Osteoblast (primary cell): ENCODE measurements around the gene RIMBP2. TPM values are rescaled to one million over a fixed set of nuclear protein-coding genes. Genes with fewer than 3 reads are reported as not detected.

Experiments
- DNase-seq: peaks from one replicate; pipeline ENCODE4 v3.0.0; 2011; ENCODE audit warnings: low spot score, mixed read lengths; ENCODE audit not compliant: insufficient read length; ENCODE audit errors: missing footprints
- H2AFZ ChIP-seq: 2 replicates; pipeline ENCODE4 v1.6.0; 2011; ENCODE audit warnings: mild to moderate bottlenecking, low read length
- H3K27ac ChIP-seq: 2 replicates; pipeline ENCODE4 v1.5.1; 2011; ENCODE audit warnings: mild to moderate bottlenecking, low read depth, low read length, moderate library complexity
- H3K27me3 ChIP-seq: 2 replicates; pipeline ENCODE4 v1.6.0; 2012; ENCODE audit warnings: mild to moderate bottlenecking, control low read depth, inconsistent platforms, low read length, moderate library complexity; ENCODE audit not compliant: insufficient read depth
- H3K36me3 ChIP-seq: 2 replicates; pipeline ENCODE4 v1.5.1; 2011; ENCODE audit warnings: mild to moderate bottlenecking, low read length, control low read depth, moderate library complexity; ENCODE audit not compliant: insufficient read depth
- H3K4me1 ChIP-seq: 2 replicates; pipeline ENCODE4 v1.5.1; 2011; ENCODE audit warnings: mild to moderate bottlenecking, low read length, control low read depth, moderate library complexity; ENCODE audit not compliant: insufficient read depth
- H3K4me2 ChIP-seq: 2 replicates; pipeline ENCODE4 v1.6.0; 2011; ENCODE audit warnings: mild to moderate bottlenecking, low read length; ENCODE audit not compliant: insufficient read depth
- H3K4me3 ChIP-seq: fragments of 200-600 bp; sonication (generic); 3 replicates; pipeline ENCODE4 v1.5.1; 2012; ENCODE audit warnings: mild to moderate bottlenecking, low read length, inconsistent platforms; ENCODE audit not compliant: insufficient read depth
- H3K79me2 ChIP-seq: 2 replicates; pipeline ENCODE4 v1.6.0; 2012; ENCODE audit warnings: mild to moderate bottlenecking, low read length, control low read depth, inconsistent platforms; ENCODE audit not compliant: insufficient read depth
- H3K9me3 ChIP-seq: 2 replicates; pipeline ENCODE4 v1.5.1; 2011; ENCODE audit warnings: low read depth, low read length, control low read depth
- H4K20me1 ChIP-seq: 2 replicates; pipeline ENCODE4 v1.6.0; 2012; ENCODE audit warnings: mild to moderate bottlenecking, low read length, control low read depth; ENCODE audit not compliant: insufficient read depth
- CTCF ChIP-seq: IDR thresholded peaks from 2 replicates; pipeline ENCODE4 v1.5.1; 2011; ENCODE audit warnings: mild to moderate bottlenecking, low read depth, low read length, moderate library complexity; ENCODE audit errors: extremely low read depth
- total RNA-seq: library from RNA; depleted of rRNA; stranded (reverse); fragments of >200 nt; gene quantifications from 2 replicates; pipeline ENCODE4 v1.2.3, GENCODE V29; 2012

Gene RIMBP2
- total RNA-seq, 1 donor: not detected

DNA sequence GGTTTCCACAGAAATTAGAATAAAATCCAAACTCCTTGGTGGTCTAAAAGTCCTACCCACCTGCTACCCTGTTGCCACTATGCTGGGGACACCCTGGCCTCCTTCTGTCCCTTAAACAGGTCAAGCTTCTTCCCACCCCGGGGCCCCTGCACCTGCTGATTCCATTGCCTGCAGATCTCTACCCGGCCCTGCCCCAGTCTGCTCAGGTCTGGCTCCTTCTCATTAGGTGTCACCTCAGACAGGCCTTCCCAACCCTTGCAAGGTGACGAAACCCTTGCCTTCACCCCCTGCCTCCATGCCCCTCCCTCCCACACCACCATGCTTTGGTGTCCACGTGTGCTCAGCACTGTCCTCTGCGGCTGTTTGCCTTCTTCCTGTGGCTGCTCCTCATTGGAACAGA, 207.8 kb downstream of the RIMBP2 start:
- H3K9me3 ChIP-seq: no peaks in the 10 kb centered on the region
- H3K27me3 ChIP-seq: no peaks in the 10 kb centered on the region
- H3K4me3 ChIP-seq: no peak overlapping the region
- H3K4me1 ChIP-seq: no peaks in the 10 kb centered on the region
- H3K36me3 ChIP-seq: no peaks in the 10 kb centered on the region
- no peak for DNase-seq
- H2AFZ ChIP-seq: no peak overlapping the region
- H3K79me2 ChIP-seq: no peaks in the 10 kb centered on the region
- no peak overlapping the region for H3K27ac ChIP-seq
- no peaks in the 10 kb centered on the region for H4K20me1 ChIP-seq
- no peak for TF ChIP-seq CTCF
- no peak overlapping the region for H3K4me2 ChIP-seq

DNA sequence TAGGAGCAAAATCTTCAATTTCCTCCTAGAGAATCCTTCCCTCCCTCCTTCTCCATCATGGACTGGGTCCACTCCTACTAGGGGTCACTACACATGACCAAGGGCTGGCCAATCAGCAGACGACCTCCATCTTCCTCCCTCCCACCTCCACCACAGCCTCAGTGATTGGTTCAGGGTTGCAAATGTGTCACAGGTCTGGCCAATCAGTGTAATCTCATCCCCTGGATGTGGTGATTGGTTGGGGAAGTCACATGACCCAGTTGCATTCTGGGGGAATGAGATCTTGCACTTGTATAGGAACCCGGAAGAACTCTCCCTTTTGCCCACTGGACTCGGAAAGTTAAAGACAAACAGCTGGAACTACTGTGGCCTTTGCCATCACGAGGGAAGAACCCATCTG, 209.3 kb downstream of the RIMBP2 start:
- no peaks in the 10 kb centered on the region for H3K4me1 ChIP-seq
- H3K4me3 ChIP-seq: no peak overlapping the region
- no peaks in the 10 kb centered on the region for H3K27me3 ChIP-seq
- no peaks in the 10 kb centered on the region for H4K20me1 ChIP-seq
- H3K36me3 ChIP-seq: no peaks in the 10 kb centered on the region
- no peak overlapping the region for H3K4me2 ChIP-seq
- H2AFZ ChIP-seq: no peak overlapping the region
- no peak for TF ChIP-seq CTCF
- DNase-seq: no peak
- no peaks in the 10 kb centered on the region for H3K79me2 ChIP-seq
- H3K9me3 ChIP-seq: no peaks in the 10 kb centered on the region
- H3K27ac ChIP-seq: no peak overlapping the region

- TF ChIP-seq CTCF: no peak
- H3K9me3 ChIP-seq: no peaks in the 10 kb centered on the region
- H2AFZ ChIP-seq: no peak overlapping the region
These were observed 211.3 kb downstream of the RIMBP2 start for GRCh38 chr12:130504840-130505175.

DNA sequence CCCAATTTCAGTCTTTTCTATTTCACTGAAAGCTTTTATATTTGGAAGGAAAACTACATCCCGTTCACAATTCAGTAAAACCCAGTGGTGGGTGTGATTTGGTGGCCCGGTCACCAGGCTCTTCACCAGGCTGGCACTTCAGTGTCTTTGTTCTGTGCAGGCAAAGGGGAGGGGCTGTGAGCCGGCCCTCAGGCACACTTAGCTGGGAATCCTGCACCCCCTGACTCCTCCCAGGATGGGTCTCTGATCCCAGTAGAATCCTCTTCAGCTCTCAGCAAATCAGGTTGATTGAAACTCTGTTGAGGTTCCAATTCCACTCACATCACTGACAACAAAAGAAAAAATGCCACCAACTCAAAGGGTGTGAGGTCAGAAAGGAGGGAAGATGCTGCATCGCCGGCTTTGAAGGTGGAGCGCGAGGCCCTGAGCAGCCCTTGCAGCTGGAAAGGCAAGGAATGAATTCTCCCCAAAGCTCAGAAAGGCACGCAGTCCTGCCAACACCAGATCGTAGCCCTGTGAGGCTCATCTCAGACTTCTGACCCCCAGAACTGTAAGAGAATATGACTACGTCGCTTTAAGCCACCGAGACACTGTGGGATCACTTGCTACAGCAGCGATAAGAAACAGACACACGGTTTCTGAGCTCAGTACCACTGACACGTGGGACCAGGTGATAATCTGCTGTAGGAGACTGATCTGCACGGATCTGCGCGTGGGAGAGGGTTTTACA, 211.8 kb downstream of the RIMBP2 start:
- Histone ChIP-seq H3K9me3 (no peaks in the 10 kb centered on the region), H3K36me3 (no peaks in the 10 kb centered on the region), H3K4me2 (no peak overlapping the region), H2AFZ (no peak overlapping the region), H3K79me2 (no peaks in the 10 kb centered on the region), H3K27ac (no peak overlapping the region), H3K4me1 (no peaks in the 10 kb centered on the region), H3K4me3 (no peak overlapping the region), H4K20me1 (no peaks in the 10 kb centered on the region), H3K27me3 (no peaks in the 10 kb centered on the region)
- no peak for TF ChIP-seq CTCF
- DNase-seq: no peak

More at GRCh38 chr12:130504840-130505175, 211.3 kb downstream of the RIMBP2 start:
- H3K4me2 ChIP-seq: no peak overlapping the region
- no peak for DNase-seq
- H3K4me1 ChIP-seq: no peaks in the 10 kb centered on the region
- H3K79me2 ChIP-seq: no peaks in the 10 kb centered on the region
- H3K4me3 ChIP-seq: no peak overlapping the region
- H3K27me3 ChIP-seq: no peaks in the 10 kb centered on the region
- no peak overlapping the region for H3K27ac ChIP-seq
- H4K20me1 ChIP-seq: no peaks in the 10 kb centered on the region
- H3K36me3 ChIP-seq: no peaks in the 10 kb centered on the region
